DND-41 (cell line): ENCODE measurements around the gene MIGA1.

Source experiments
- EZH2 ChIP-seq: IDR thresholded peaks from 3 replicates; pipeline ENCODE4 v1.6.1; 2012; ENCODE audit warnings: borderline replicate concordance, low read depth, mild to moderate bottlenecking, moderate library complexity, low read length, inconsistent platforms; ENCODE audit not compliant: severe bottlenecking
- TF ChIP-seq, protein P1 (sequence below): IDR thresholded peaks from 2 replicates; pipeline ENCODE4 v1.5.1; 2012; ENCODE audit warnings: borderline replicate concordance, low read length, moderate library complexity, mild to moderate bottlenecking; ENCODE audit not compliant: poor library complexity, severe bottlenecking; ENCODE audit errors: extremely low read depth

DNA sequence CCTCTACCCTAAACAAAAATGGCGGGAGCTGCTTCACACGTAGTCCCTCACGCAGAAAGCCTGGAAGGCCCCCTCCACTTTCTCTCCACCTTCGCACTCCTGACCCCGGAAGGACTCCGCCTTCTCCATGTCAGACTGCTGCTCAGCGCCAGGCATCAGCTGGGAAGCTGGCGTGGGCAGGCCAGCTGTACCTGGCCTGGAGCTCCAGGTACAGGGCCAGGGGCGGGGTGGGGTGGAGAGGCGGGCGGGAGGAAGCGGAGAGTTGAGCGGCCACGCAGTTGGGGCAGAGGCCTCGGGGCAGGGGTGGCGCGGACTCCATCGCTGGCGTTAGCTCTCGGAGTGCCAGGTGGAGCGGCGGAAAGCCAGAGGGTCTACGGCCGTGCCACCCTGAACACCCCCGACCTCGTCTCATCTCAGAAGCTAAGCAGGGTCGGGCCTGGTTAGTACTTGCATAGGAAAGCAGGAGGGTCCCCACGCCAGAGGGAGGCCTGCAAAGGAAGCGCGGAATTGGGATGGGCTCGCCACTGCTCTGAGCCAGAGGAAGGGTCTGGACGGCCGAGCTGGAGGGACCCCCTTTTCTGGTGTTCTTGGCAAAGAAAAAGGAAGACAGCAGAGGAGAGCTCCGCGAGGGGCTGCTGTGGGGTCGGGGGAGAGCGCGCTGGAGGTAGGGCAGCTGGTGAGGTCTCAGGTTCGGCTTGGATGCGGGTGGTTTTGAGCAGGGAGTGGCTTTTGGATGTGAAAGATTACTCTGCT lies at the start of gene MIGA1:
- TF ChIP-seq, protein P1, sequence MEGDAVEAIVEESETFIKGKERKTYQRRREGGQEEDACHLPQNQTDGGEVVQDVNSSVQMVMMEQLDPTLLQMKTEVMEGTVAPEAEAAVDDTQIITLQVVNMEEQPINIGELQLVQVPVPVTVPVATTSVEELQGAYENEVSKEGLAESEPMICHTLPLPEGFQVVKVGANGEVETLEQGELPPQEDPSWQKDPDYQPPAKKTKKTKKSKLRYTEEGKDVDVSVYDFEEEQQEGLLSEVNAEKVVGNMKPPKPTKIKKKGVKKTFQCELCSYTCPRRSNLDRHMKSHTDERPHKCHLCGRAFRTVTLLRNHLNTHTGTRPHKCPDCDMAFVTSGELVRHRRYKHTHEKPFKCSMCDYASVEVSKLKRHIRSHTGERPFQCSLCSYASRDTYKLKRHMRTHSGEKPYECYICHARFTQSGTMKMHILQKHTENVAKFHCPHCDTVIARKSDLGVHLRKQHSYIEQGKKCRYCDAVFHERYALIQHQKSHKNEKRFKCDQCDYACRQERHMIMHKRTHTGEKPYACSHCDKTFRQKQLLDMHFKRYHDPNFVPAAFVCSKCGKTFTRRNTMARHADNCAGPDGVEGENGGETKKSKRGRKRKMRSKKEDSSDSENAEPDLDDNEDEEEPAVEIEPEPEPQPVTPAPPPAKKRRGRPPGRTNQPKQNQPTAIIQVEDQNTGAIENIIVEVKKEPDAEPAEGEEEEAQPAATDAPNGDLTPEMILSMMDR, result peak; percentile 9
- no peak for TF ChIP-seq EZH2
